K562 (cell line): Measurements from ENCODE around the gene BBX. TPM values are rescaled to one million over a fixed set of nuclear protein-coding genes. Genes with fewer than 3 reads are reported as not detected.

Experiments used
- BMI1 ChIP-seq: fragments of 150-350 bp; IDR thresholded peaks from 2 replicates; pipeline ENCODE4 v1.6.1; 2014; ENCODE audit warnings: low read length
- ELF1 ChIP-seq: fragments of 200-800 bp; sonication (Bioruptor generic); IDR thresholded peaks from 2 replicates; pipeline ENCODE4 v1.6.1; 2016; ENCODE audit warnings: missing genetic modification characterization, missing compliant biosample characterization
- FOXJ3 ChIP-seq: sonication (generic); formaldehyde crosslinking; IDR thresholded peaks from 2 replicates; pipeline ENCODE4 v1.4.0; 2020; ENCODE audit warnings: mild to moderate bottlenecking, missing genetic modification reagents
- JUNB ChIP-seq: fragments of 450-650 bp; formaldehyde crosslinking; conservative IDR thresholded peaks from 2 replicates; pipeline ENCODE4 v1.4.0; 2020; ENCODE audit warnings: mild to moderate bottlenecking
- MTF1 ChIP-seq: fragments of 250-450 bp; sonication (Bioruptor Pico); IDR thresholded peaks from 2 replicates; pipeline ENCODE4 v1.9.0; 2021; ENCODE audit warnings: moderate library complexity, mild to moderate bottlenecking, inconsistent platforms, borderline replicate concordance
- MXD1 ChIP-seq: fragments of 250-450 bp; sonication (Bioruptor Pico); IDR thresholded peaks from 2 replicates; pipeline ENCODE4 v1.8.0; 2021; ENCODE audit warnings: borderline replicate concordance, mild to moderate bottlenecking, moderate library complexity; ENCODE audit not compliant: poor library complexity, severe bottlenecking
- RBBP5 ChIP-seq: fragments of 200-600 bp; sonication (generic); IDR thresholded peaks from 2 replicates; pipeline ENCODE4 v1.6.1; 2012; ENCODE audit warnings: borderline replicate concordance, mild to moderate bottlenecking, low read length, control low read depth, inconsistent platforms; ENCODE audit not compliant: insufficient read depth, poor library complexity, severe bottlenecking
- SAFB ChIP-seq: fragments of 200-400 bp; formaldehyde crosslinking; IDR thresholded peaks from 2 replicates; pipeline ENCODE4 v1.6.1; 2017; ENCODE audit warnings: low read depth, low read length, borderline replicate concordance
- TOE1 ChIP-seq, 2 experiments: fragments of 450-650 bp in 1 of 2; sonication (generic) in 1 of 2; formaldehyde crosslinking in 1 of 2; IDR thresholded peaks; 2 replicates each; pipeline versions ENCODE4 v1.7.1 to v1.8.0; 2016 to 2022; ENCODE audit warnings: borderline replicate concordance in 2 of 2, mild to moderate bottlenecking in 2 of 2, antibody characterized with exemption in 1 of 2, inconsistent platforms in 1 of 2, low read depth in 1 of 2, missing genetic modification reagents in 1 of 2, moderate library complexity in 1 of 2
- UBTF ChIP-seq, 2 experiments: IDR thresholded peaks; 2 replicates each; pipeline ENCODE4 v1.6.1; 2012; ENCODE audit warnings: improper control_type of control experiment in 2 of 2, low read depth in 2 of 2, low read length in 2 of 2, borderline replicate concordance in 1 of 2
- XRCC4 ChIP-seq: IDR thresholded peaks from one replicate; pipeline ENCODE4 v1.6.1; 2011; ENCODE audit not compliant: insufficient read depth, insufficient read length; ENCODE audit errors: extremely low read depth
- ZNF347 ChIP-seq: fragments of 450-650 bp; formaldehyde crosslinking; IDR thresholded peaks from 2 replicates; pipeline ENCODE4 v1.4.0; 2020; ENCODE audit warnings: low read depth, mild to moderate bottlenecking, moderate library complexity
- ZNF398 ChIP-seq: fragments of 250-450 bp; sonication (Bioruptor Pico); IDR thresholded peaks from 2 replicates; pipeline ENCODE4 v1.8.0; 2021; ENCODE audit warnings: moderate library complexity, mild to moderate bottlenecking, inconsistent platforms
- polyA plus RNA-seq, 8 experiments: library from polyadenylated mRNA; depleted of rRNA in 4 of 8; stranded (reverse) in 5 of 8; unstranded in 3 of 8; fragments of >200 nt; fragmentation: Nextera tagmentation in 2 of 8; fragmentation: Illumina TruSeq in 1 of 8; extraction: Ambion mirVana in 2 of 8; extraction: Trizol in 1 of 8; gene quantifications; 2 replicates each; pipeline versions ENCODE4 v1.2.1 to v1.2.3, GENCODE V29; 2011 to 2014; ENCODE audit warnings: inconsistent platforms in 1 of 8, missing spikeins in 1 of 8
- total RNA-seq, 7 experiments: library from RNA; depleted of rRNA in 6 of 7; stranded (reverse); fragments of >200 nt in 6 of 7; fragmentation: Illumina TruSeq in 2 of 7; extraction: Trizol in 2 of 7; gene quantifications; 2 replicates each; pipeline versions ENCODE4 v1.2.1 to v1.2.3, GENCODE V29; 2011 to 2021; ENCODE audit warnings: low replicate concordance in 1 of 7
- TF ChIP-seq, protein P1 (sequence below): sonication (generic); formaldehyde crosslinking; IDR thresholded peaks from 2 replicates; pipeline ENCODE4 v1.5.0; 2020; ENCODE audit warnings: missing genetic modification reagents

The BBX gene
- total and polyA plus RNA-seq, 9 of the 15 experiments (the other 6 are each of a cell fraction or from before 2014, with no cell fraction given) = 4.9 to 19.5 (median 11.8) TPM

DNA sequence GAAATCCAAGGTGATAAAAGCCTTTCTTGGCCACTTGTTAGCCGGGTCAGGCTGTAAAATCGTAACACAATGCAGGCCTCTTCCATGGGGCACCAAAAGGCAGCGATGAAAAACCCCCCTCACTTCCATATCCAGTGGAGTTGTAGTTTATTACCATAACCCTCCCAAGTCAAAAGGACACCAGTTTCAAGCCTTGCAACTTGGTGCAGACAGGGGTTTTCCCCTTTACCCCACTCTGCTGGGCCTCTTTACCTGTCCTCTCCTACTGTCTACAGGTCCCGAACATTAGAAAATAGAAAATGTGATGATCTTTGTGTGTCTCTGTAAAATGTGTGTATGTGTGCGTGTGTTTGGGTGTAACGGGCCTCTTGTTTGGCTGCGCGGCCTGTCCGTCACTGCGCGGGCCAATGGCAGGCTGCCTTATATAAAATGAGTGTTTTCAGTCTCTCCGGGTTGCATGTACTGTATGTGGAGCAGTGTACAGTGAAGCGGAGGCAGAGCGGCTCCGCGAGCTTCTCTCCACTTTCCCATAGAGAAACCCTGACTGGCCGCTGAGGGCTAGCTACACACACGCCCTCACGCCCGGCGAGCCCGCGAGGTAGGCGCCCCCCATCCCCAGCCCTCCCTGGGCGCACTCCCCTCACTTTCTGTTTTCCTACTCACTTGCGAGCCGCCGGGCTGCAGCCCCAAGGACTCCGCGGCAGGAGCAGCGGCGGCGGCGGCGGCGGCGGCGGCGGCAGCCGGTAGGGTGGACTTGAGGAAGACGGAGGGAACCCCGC, at the start of gene BBX (continued):
- no peak for TF ChIP-seq ZNF398 (CRISPR knock-in tag)
- no peak for TF ChIP-seq BMI1
- TF ChIP-seq, protein P1, sequence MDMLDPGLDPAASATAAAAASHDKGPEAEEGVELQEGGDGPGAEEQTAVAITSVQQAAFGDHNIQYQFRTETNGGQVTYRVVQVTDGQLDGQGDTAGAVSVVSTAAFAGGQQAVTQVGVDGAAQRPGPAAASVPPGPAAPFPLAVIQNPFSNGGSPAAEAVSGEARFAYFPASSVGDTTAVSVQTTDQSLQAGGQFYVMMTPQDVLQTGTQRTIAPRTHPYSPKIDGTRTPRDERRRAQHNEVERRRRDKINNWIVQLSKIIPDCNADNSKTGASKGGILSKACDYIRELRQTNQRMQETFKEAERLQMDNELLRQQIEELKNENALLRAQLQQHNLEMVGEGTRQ = no peak
- no peak for TF ChIP-seq FOXJ3
- TF ChIP-seq ZNF347 (CRISPR knock-in tag) = no peak
- no peak for TF ChIP-seq TOE1 (IDR thresholded peaks at IDR 0.05; ENCODE audit: borderline replicate concordance)
- no peak for TF ChIP-seq TOE1 (CRISPR knock-in tag; IDR thresholded peaks at IDR 0.05; ENCODE audit: borderline replicate concordance, low read depth)
- no peak for TF ChIP-seq SAFB
- no peak for TF ChIP-seq ELF1 (tag)
- TF ChIP-seq MTF1 (CRISPR knock-in tag) = no peak
- no peak for TF ChIP-seq MXD1 (CRISPR knock-in tag)
- no peak for TF ChIP-seq UBTF (IDR thresholded peaks at IDR 0.05; ENCODE audit: borderline replicate concordance in 1 of 2, low read depth in 2 of 2, low read length in 2 of 2)
- no peak for TF ChIP-seq JUNB
- no peak for TF ChIP-seq XRCC4
- TF ChIP-seq RBBP5 = peak; percentile 11
